IPS-NIHi7 (cell line): Measurements from ENCODE around the gene CTNNA2.

Experiments
- DNase-seq: peaks from one replicate; pipeline ENCODE4 v3.0.0; 2012; ENCODE audit warnings: mixed read lengths; ENCODE audit errors: extremely low spot score

Gene CTNNA2

GRCh38 chr2:79855264-79856006, 342.6 kb downstream of the CTNNA2 start:
- peak; percentile 70 for DNase-seq

DNA sequence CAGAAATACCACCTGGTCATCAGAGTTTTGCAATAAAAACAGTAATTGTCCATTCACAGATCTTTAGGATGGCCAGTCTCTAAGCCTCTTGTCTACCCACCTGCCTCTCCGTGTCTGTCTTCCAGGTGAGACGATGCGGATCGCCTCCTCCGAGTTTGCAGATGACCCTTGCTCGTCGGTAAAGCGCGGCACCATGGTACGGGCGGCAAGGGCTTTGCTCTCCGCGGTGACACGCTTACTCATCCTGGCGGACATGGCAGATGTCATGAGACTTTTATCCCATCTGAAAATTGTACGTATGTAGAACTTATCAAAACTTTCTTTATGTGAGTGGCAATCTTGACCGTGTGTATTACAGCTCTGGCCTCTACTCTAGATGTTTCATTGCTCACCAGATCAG, 345.0 kb downstream of the CTNNA2 start:
- DNase-seq, result no peak

GRCh38 chr2:79860228-79861058, 347.6 kb downstream of the CTNNA2 start:
- DNase-seq, result peak; percentile 59

GRCh38 chr2:79861059-79861374, 348.2 kb downstream of the CTNNA2 start:
- no peak for DNase-seq

DNA sequence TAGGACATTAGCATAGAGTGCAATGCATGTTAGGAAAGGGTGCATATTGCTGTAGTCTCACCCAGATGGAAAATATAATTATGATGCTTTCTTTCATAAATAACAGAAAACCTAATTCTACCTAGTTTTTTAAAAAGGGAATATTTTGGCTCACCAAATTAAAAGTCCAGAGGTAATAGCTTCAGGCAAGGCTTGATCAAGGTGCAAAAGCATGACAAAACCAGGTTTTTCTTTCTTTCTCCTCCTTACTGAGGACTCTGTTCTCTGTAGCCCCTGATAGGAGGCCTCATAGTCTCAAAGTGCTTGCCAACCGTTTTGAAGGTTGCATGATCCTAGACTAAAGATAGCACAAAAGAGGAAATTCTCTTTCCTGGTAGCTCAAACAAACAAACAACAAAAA, 349.9 kb downstream of the CTNNA2 start:
- no peak for DNase-seq

GRCh38 chr2:79872656-79873055, 359.8 kb downstream of the CTNNA2 start:
- DNase-seq, result no peak

DNA sequence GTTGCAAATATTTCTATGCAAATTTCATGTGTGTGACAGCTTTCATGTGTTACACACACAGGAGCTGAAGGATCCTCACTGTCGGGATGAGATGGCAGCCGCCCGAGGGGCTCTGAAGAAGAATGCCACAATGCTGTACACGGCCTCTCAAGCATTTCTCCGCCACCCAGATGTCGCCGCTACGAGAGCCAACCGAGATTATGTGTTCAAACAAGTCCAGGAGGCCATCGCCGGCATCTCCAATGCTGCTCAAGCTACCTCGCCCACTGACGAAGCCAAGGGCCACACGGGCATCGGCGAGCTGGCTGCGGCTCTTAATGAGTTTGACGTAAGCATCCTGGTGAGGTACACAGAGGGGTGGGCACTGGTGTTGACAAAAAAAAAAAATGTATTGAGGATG, 361.2 kb downstream of the CTNNA2 start:
- DNase-seq, result no peak

- peak; percentile 46 for DNase-seq
Measured at GRCh38 chr2:79876430-79876829, 363.6 kb downstream of the CTNNA2 start.

- DNase-seq, result no peak
Measured at GRCh38 chr2:79882548-79882947, 369.7 kb downstream of the CTNNA2 start.

- peak; percentile 45 for DNase-seq
Measured at GRCh38 chr2:79887747-79888374, 375.0 kb downstream of the CTNNA2 start.

GRCh38 chr2:79892123-79892522, 379.3 kb downstream of the CTNNA2 start:
- DNase-seq, result no peak

- DNase-seq, result no peak
Measured at GRCh38 chr2:79899196-79899595, 386.3 kb downstream of the CTNNA2 start.

DNA sequence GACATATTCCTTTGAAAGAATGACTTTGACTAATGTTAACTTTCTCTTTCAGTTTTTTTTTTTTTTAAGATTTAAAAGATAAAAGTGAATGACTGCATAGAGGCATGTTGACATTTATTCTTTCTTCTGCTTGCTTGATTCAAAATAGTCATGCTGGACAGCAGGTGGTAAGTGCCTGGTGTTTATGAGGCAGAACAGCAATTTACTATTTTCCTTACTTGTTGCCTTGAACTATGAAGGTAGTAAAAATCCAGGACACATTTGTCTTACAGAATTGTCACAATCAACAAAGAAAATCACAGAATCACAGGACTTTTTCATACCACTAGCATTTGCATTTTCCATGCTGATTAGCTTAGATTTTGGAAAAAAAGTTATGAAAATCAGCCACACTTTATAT, 388.3 kb downstream of the CTNNA2 start:
- no peak for DNase-seq

GRCh38 chr2:79903222-79904000, 390.6 kb downstream of the CTNNA2 start:
- DNase-seq, result peak; percentile 15

- DNase-seq, result no peak
Measured at GRCh38 chr2:79906139-79906890, 393.5 kb downstream of the CTNNA2 start.

GRCh38 chr2:79909521-79909920, 396.7 kb downstream of the CTNNA2 start:
- no peak for DNase-seq

- DNase-seq, result peak; percentile 36
Measured at GRCh38 chr2:79910643-79911042, 397.8 kb downstream of the CTNNA2 start.

DNA sequence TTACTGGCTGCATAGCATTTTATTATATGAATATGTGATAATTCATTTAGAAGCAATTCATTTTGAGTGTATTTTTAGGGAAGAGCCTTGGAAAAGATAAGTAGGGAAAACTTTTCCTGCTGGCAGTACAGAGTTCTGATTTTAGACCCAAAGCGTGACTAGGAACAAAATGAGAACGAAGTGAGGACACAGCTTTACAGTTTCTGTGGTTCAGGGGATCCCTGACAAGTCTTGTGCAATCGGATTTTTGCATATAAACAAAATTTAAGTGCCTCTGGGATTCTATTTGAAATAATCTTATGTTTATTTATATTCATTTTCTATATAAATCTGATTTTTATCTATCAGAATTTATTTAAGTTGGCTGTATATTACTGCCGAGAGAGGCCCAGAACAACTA, 402.6 kb downstream of the CTNNA2 start:
- DNase-seq, result no peak

DNA sequence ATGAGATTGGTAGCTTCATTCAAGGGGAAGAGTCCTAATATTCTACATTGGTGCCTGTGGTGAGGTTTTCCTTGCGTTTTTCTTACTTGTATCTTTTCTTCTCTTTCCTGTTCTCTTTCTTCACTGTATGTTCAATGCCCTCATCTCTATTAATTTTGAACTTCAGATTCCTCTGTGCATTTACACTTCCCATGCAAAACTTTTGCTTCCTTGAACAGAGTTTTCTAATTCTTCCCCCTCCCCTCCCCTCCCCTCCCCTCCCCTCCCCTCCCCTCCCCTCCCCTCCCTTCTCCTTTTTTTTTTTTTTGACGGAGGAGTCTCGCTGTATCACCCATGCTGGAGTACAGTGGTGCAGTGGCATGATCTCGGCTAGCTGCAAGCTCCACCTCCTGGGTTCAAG, 403.4 kb downstream of the CTNNA2 start:
- no peak for DNase-seq

DNA sequence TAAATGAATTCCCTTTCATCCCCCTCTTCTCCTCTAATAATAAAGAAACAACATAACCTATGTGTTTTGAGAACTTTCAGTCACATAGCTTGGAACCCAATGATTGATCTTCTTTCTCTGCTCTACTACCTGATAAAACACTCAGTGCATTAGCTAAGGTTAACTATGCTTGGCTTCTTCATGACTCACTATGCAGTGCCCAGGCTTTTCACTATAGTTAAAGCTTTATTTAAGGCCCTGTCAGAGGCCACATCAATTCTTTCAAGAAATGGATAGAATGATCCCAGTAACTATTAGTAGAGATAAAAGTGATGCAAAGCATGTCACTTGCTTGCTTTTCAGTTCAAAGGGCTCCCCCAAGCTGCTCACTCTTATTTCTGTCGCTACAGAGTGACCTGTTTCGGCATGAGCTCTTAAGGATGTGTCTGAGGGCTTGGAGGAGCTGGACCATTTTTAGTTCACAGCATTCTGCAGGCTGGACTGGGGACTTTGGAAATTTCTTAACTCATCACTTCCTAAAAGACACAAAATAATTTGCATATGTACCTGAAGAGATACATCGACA, 407.7 kb downstream of the CTNNA2 start:
- DNase-seq, result no peak

DNA sequence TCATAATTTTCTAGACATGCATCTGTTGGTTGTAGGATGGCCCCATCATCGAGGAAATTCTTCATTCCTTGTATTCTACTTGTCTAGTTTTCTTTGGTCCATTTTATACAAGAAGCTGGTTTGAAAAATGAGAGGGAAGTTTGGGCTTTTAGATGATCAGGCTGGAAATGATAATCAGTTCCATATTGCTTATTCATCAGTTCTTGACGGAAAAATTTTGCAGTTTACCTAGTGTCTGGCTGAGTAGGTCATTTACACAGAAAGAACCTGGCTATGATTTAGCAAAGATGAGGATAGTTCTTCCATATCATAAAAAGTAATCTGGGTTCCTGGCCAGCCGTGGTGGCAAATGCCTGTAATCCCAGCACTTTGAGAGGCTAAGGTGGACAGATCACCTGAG, 416.8 kb downstream of the CTNNA2 start:
- DNase-seq, result no peak
